CD4-positive, alpha-beta T cell treated with Interleukin-15 for 1 hour (primary cell): ENCODE results near the gene ANKRD44.
"Not testable (repeated sequence)": the region's sequence is repeated elsewhere in the genome, so short reads cannot be mapped to it uniquely, and the experiment has no call there.

Experiments used
- DNase-seq: peaks from one replicate; pipeline ENCODE4 v3.0.0-alpha.2; 2020

Gene ANKRD44

GRCh38 chr2:197071790-197072436, 238.7 kb downstream of the ANKRD44 start:
- no peak for DNase-seq

GRCh38 chr2:197071213-197071612, 239.4 kb downstream of the ANKRD44 start:
- DNase-seq = no peak

GRCh38 chr2:197069958-197070357, 240.6 kb downstream of the ANKRD44 start:
- DNase-seq = no peak

GRCh38 chr2:197062574-197062973, 248.0 kb downstream of the ANKRD44 start:
- DNase-seq = peak; percentile 32

GRCh38 chr2:197059477-197059876, 251.1 kb downstream of the ANKRD44 start:
- DNase-seq = no peak

- no peak for DNase-seq
Observed at GRCh38 chr2:197058777-197059300, 251.7 kb downstream of the ANKRD44 start.

- no peak for DNase-seq
Observed at GRCh38 chr2:197057959-197058358, 252.6 kb downstream of the ANKRD44 start.

- no peak for DNase-seq
Observed at GRCh38 chr2:197055045-197055444, 255.5 kb downstream of the ANKRD44 start.

GRCh38 chr2:197054437-197054836, 256.1 kb downstream of the ANKRD44 start:
- no peak for DNase-seq

- DNase-seq = no peak
Observed at GRCh38 chr2:197052356-197052755, 258.2 kb downstream of the ANKRD44 start.

- DNase-seq = no peak
Observed at GRCh38 chr2:197045115-197045514, 265.5 kb downstream of the ANKRD44 start.

- DNase-seq = no peak
Observed at GRCh38 chr2:197042739-197043196, 267.8 kb downstream of the ANKRD44 start.

GRCh38 chr2:197037863-197038398, 272.6 kb downstream of the ANKRD44 start:
- DNase-seq = no peak

GRCh38 chr2:197035002-197035401, 275.6 kb downstream of the ANKRD44 start:
- DNase-seq = no peak

GRCh38 chr2:197034292-197034691, 276.3 kb downstream of the ANKRD44 start:
- no peak for DNase-seq

- DNase-seq = no peak
Observed at GRCh38 chr2:197033222-197033621, 277.4 kb downstream of the ANKRD44 start.

GRCh38 chr2:197031803-197032202, 278.8 kb downstream of the ANKRD44 start:
- no peak for DNase-seq

GRCh38 chr2:197030090-197030489, 280.5 kb downstream of the ANKRD44 start:
- no peak for DNase-seq

GRCh38 chr2:197028633-197029032, 281.9 kb downstream of the ANKRD44 start:
- no peak for DNase-seq

- DNase-seq = no peak
Observed at GRCh38 chr2:197028230-197028629, 282.4 kb downstream of the ANKRD44 start.

GRCh38 chr2:197024206-197024605, 286.4 kb downstream of the ANKRD44 start:
- DNase-seq = no peak

GRCh38 chr2:197020921-197021320, 289.7 kb downstream of the ANKRD44 start:
- not testable (repeated sequence) for DNase-seq

GRCh38 chr2:197013098-197013497, 297.5 kb downstream of the ANKRD44 start:
- DNase-seq = no peak

- no peak for DNase-seq
Observed at GRCh38 chr2:197011801-197012641, 298.6 kb downstream of the ANKRD44 start.
